GM18508 (cell line): ENCODE data around the gene IFT57.

ENCODE experiments used
- ATAC-seq: cut with Tn5 transposase; IDR thresholded peaks from one replicate; pipeline ENCODE4 v1.9.1; 2021; ENCODE audit warnings: moderate number of reproducible peaks; ENCODE audit not compliant: insufficient read depth, unreplicated experiment

IFT57 gene

GRCh38 chr3:108130701-108131474 lies 91.3 kb downstream of the IFT57 start:
- ATAC-seq = no peak

- no peak for ATAC-seq
Measured at GRCh38 chr3:108130236-108130635, 92.0 kb downstream of the IFT57 start.

GRCh38 chr3:108127301-108127988 lies 94.8 kb downstream of the IFT57 start:
- ATAC-seq = no peak

- ATAC-seq = no peak
Measured at GRCh38 chr3:108126348-108126747, 95.9 kb downstream of the IFT57 start.

- peak; percentile 42 for ATAC-seq
Measured at GRCh38 chr3:108125550-108126071, 96.6 kb downstream of the IFT57 start.

GRCh38 chr3:108125153-108125543 lies 97.1 kb downstream of the IFT57 start:
- no peak for ATAC-seq

GRCh38 chr3:108124337-108125152 lies 97.7 kb downstream of the IFT57 start:
- peak; percentile 67 for ATAC-seq

GRCh38 chr3:108123326-108123725 lies 98.9 kb downstream of the IFT57 start:
- ATAC-seq = no peak

- no peak for ATAC-seq
Measured at GRCh38 chr3:108122276-108122675, 99.9 kb downstream of the IFT57 start.

GRCh38 chr3:108119398-108120104 lies 102.7 kb downstream of the IFT57 start:
- ATAC-seq = no peak

- no peak for ATAC-seq
Measured at GRCh38 chr3:108118038-108118768, 104.0 kb downstream of the IFT57 start.

GRCh38 chr3:108117241-108117775 lies 104.9 kb downstream of the IFT57 start:
- ATAC-seq = no peak

- no peak for ATAC-seq
Measured at GRCh38 chr3:108114423-108115065, 107.7 kb downstream of the IFT57 start.

GRCh38 chr3:108113975-108114374 lies 108.2 kb downstream of the IFT57 start:
- ATAC-seq = no peak

- ATAC-seq = no peak
Measured at GRCh38 chr3:108110934-108111333, 111.3 kb downstream of the IFT57 start.
